ENCODE measurements around the gene PAF1. TPM values are rescaled to one million over a fixed set of nuclear protein-coding genes. Genes with fewer than 3 reads are reported as not detected.

Gene PAF1
- total and polyA plus RNA-seq, 2 donors (not counting 3 experiments of a cell fraction or from before 2014, with no cell fraction given) = 55.1 to 90.8 TPM

DNA sequence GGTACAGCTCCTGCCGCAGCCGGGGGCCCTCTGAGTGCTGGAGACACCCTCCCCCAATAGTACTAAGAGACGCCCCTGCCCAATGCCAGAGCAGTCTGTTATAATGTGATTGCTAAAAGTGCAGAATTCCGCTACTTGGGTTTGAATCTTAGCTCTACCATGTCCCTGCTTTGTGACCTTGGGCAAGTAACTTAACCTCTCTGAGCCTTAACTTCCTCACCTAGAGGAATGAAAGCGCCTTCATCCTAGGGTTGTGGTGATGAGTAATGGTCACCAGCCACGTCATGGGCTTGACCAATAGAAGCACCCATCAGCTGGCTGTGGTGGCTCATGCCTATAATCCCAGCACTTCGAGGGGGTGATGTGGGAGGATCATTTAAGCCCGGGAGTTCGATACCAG, 28.1 kb upstream of the PAF1 start:
- TF ChIP-seq POLR2A (IDR thresholded peaks at IDR 0.05; ENCODE audit: low read depth, low read length) (no peak), FOS (IDR thresholded peaks at IDR 0.05; ENCODE audit: borderline replicate concordance, insufficient read depth, low read length) (no peak), EZH2 (IDR thresholded peaks at IDR 0.05; ENCODE audit: borderline replicate concordance, low read depth, low read length, severe bottlenecking) (no peak)
- no TSS peak for BruUV-seq (replicated peaks)
- H3K36me3 ChIP-seq (ENCODE audit: control insufficient read depth in 2 of 2, extremely low read depth in 1 of 2, insufficient read depth in 2 of 2, low read length in 2 of 2) = peaks cover 8 to 43% of the 10 kb centered on the region in 2 experiments
- H3K9me1 ChIP-seq (replicated peaks; ENCODE audit: control insufficient read depth, extremely low read depth, insufficient read depth, low read length) = no peaks in the 10 kb centered on the region
- no peak overlapping the region for H2AFZ ChIP-seq (ENCODE audit: low read depth, low read length)
- no peak overlapping the region for H3K4me2 ChIP-seq (ENCODE audit: insufficient read depth, low read length)
- FAIRE-seq (no peak), DNase-seq (ENCODE audit: low read depth, low spot score) (no peak)
- H3K4me1 ChIP-seq (ENCODE audit: control insufficient read depth, extremely low read depth, insufficient read depth, low read length) = peaks cover 4% of the 10 kb centered on the region
- POLR2A ChIA-PET = no interaction called here
- H3K9ac ChIP-seq (replicated peaks; ENCODE audit: extremely low read depth, insufficient read depth, low read length) = no peak overlapping the region
- no peaks in the 10 kb centered on the region for H3K9me3 ChIP-seq (replicated peaks; ENCODE audit: control insufficient read depth, insufficient read depth, low read length)
- CTCF ChIA-PET = no interaction called here
- H3K79me2 ChIP-seq (ENCODE audit: control insufficient read depth, insufficient read depth, low read length) = peaks cover 8% of the 10 kb centered on the region
- dilution Hi-C loops (cut with MboI; ENCODE audit: extremely low pct_ligation_motif_present, low sequenced_read_pairs) (no loop called here), intact Hi-C loops (cut with micrococcal nuclease) (no loop called here)
- H3K27me3 ChIP-seq (ENCODE audit: control insufficient read depth in 2 of 2, insufficient read depth in 2 of 2, low read length in 2 of 2) = no peaks in the 10 kb centered on the region
- no peak overlapping the region for H3K4me3 ChIP-seq (replicated peaks in 1 of 3; ENCODE audit: insufficient read depth in 1 of 3, low read depth in 1 of 3, low read length in 3 of 3)
- no peak overlapping the region for H3K27ac ChIP-seq (ENCODE audit: insufficient read depth, low read depth, low read length)
- H4K20me1 ChIP-seq (replicated peaks; ENCODE audit: control insufficient read depth, extremely low read depth, insufficient read depth, low read length) = no peaks in the 10 kb centered on the region

DNA sequence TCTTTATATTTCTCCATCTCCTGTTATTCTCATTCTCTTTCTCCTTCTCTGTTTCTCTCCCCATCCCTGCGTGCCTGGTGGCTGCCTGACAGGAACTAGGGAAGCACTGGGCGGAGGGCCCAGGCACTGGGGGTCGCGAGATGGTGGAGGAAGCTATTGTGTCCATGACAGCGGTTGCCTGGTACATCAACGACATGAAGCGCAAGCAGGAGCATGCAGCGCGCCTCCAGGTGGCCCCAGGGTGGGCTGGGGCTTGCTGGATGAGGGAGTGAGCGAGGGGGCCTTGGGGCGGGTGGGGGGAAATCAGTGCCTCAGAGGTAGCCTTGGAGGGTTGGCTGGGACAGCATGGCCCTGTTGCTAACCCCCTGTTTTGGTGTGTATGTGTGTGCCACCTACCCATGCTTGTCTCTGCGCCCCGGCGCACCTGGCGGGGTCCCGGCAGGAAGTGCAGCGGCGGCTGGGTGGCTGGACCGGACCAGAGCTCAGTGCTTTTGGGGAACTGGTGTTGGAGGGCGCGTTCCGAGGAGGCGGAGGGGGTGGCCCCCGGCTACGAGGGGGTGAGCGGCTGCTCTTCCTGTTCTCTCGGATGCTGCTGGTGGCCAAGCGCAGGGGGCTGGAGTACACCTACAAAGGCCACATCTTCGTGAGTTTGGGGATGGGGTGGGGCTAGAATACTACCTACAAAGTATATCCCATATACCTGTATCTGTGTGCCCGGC, 26.7 kb upstream of the PAF1 start:
- TF ChIP-seq POLR2AphosphoS5 (IDR thresholded peaks at IDR 0.05; ENCODE audit: insufficient read depth, low read depth, low read length) = no peak
- no peak for TF ChIP-seq MYC (IDR thresholded peaks at IDR 0.05; ENCODE audit: low read depth, low read length)
- no peak for TF ChIP-seq JUN (IDR thresholded peaks at IDR 0.05; ENCODE audit: borderline replicate concordance, insufficient read depth, insufficient read length, low read depth)
- no peak for TF ChIP-seq MAX (IDR thresholded peaks at IDR 0.05; ENCODE audit: insufficient read depth, insufficient read length)
- TF ChIP-seq EZH2 (IDR thresholded peaks at IDR 0.05; ENCODE audit: borderline replicate concordance, low read depth, low read length, severe bottlenecking) = no peak
- Histone ChIP-seq H3K27me3 (ENCODE audit: control insufficient read depth in 2 of 2, insufficient read depth in 2 of 2, low read length in 2 of 2) (no peaks in the 10 kb centered on the region), H3K4me3 (replicated peaks in 1 of 3; ENCODE audit: insufficient read depth in 1 of 3, low read depth in 1 of 3, low read length in 3 of 3) (no peak overlapping the region), H2AFZ (ENCODE audit: low read depth, low read length) (no peak overlapping the region), H3K4me1 (ENCODE audit: control insufficient read depth, extremely low read depth, insufficient read depth, low read length) (peaks cover 4% of the 10 kb centered on the region), H3K36me3 (ENCODE audit: control insufficient read depth in 2 of 2, extremely low read depth in 1 of 2, insufficient read depth in 2 of 2, low read length in 2 of 2) (peaks cover 0 to 29% of the 10 kb centered on the region in 2 experiments), H3K4me2 (ENCODE audit: insufficient read depth, low read length) (no peak overlapping the region), H4K20me1 (replicated peaks; ENCODE audit: control insufficient read depth, extremely low read depth, insufficient read depth, low read length) (no peaks in the 10 kb centered on the region), H3K9ac (replicated peaks; ENCODE audit: extremely low read depth, insufficient read depth, low read length) (no peak overlapping the region), H3K9me3 (replicated peaks; ENCODE audit: control insufficient read depth, insufficient read depth, low read length) (no peaks in the 10 kb centered on the region), H3K27ac (ENCODE audit: insufficient read depth, low read depth, low read length) (no peak overlapping the region), H3K79me2 (ENCODE audit: control insufficient read depth, insufficient read depth, low read length) (peaks cover 13% of the 10 kb centered on the region), H3K9me1 (replicated peaks; ENCODE audit: control insufficient read depth, extremely low read depth, insufficient read depth, low read length) (no peaks in the 10 kb centered on the region)
- POLR2A ChIA-PET = no interaction called here
- BruUV-seq (replicated peaks) = no TSS peak
- no peak for FAIRE-seq
- dilution Hi-C loops (cut with MboI; ENCODE audit: extremely low pct_ligation_motif_present, low sequenced_read_pairs) (no loop called here), intact Hi-C loops (cut with micrococcal nuclease) (no loop called here)
- no peak for DNase-seq (ENCODE audit: low read depth, low spot score)
- CTCF ChIA-PET = interaction anchor here (1.2 kb wide), 1 partner anchor 20 kb away, joined by 4 read pairs; no protein-coding TSS in a partner anchor

All from endothelial cell of umbilical vein (primary cell).